Prostate gland (tissue), 2 donors: ENCODE data around the gene KDELR3. TPM values are rescaled to one million over a fixed set of nuclear protein-coding genes. Genes with fewer than 3 reads are reported as not detected.

ENCODE experiments used
- DNase-seq: peaks from one replicate; pipeline ENCODE4 v3.0.0-alpha.2; 2019; ENCODE audit warnings: low spot score
- H3K27ac ChIP-seq, 2 donors: fragments of 200-600 bp; sonication (generic); 2 replicates each; pipeline ENCODE4 v1.5.1; 2017 to 2019
- H3K27me3 ChIP-seq: fragments of 200-600 bp; sonication (generic); replicated peaks from 2 replicates; pipeline ENCODE4 v1.5.1; 2019; ENCODE audit not compliant: insufficient read depth
- H3K36me3 ChIP-seq, 2 donors: fragments of 200-600 bp; sonication (generic); 1 replicate in 1 of 2; 2 replicates in 1 of 2; pipeline versions ENCODE4 v1.5.1 to v1.8.1; 2017 to 2019
- H3K4me1 ChIP-seq: fragments of 200-600 bp; sonication (generic); replicated peaks from 2 replicates; pipeline ENCODE4 v1.5.1; 2019
- H3K4me3 ChIP-seq, 2 donors: fragments of 200-600 bp; sonication (generic); 2 replicates each; pipeline ENCODE4 v1.5.1; 2017 to 2019
- H3K9me3 ChIP-seq: fragments of 200-600 bp; sonication (generic); 2 replicates; pipeline ENCODE4 v1.5.1; 2017
- POLR2A ChIP-seq: fragments of 450-650 bp; IDR thresholded peaks from one replicate; pipeline ENCODE4 v1.6.1; 2016; ENCODE audit warnings: antibody characterized with exemption, mild to moderate bottlenecking
- POLR2AphosphoS5 ChIP-seq: sonication (generic); formaldehyde crosslinking; IDR thresholded peaks from one replicate; pipeline ENCODE4 v1.6.1; 2017; ENCODE audit warnings: antibody characterized with exemption
- WGBS: methylation state at CpG from one replicate; pipeline ENCODE4 v1.1.5; 2018; 5-methylcytosine and 5-hydroxymethylcytosine counted together
- intact Hi-C: fragments of 100-400 bp; cut with DNase I; formaldehyde crosslinking; loops from one replicate; pipeline ENCODE4 v1.14.2; 2022
- total RNA-seq, 2 donors: library from RNA; depleted of rRNA; stranded (reverse); fragments of >200 nt; gene quantifications; one replicate each; pipeline ENCODE4 v1.1.0, GENCODE V29; 2016
- TF ChIP-seq, protein P1 (sequence below), 4 experiments: fragments of 200-600 bp in 2 of 4; fragments of 450-650 bp in 2 of 4; sonication (generic) in 2 of 4; IDR thresholded peaks; 1 replicate in 3 of 4; 2 replicates in 1 of 4; pipeline ENCODE4 v1.5.1; 2016 to 2019; ENCODE audit warnings: antibody characterized with exemption in 4 of 4, mild to moderate bottlenecking in 2 of 4, moderate library complexity in 2 of 4

The KDELR3 gene
- total RNA-seq, 2 donors from 2014 or later = 13.8 to 25.4 TPM

DNA sequence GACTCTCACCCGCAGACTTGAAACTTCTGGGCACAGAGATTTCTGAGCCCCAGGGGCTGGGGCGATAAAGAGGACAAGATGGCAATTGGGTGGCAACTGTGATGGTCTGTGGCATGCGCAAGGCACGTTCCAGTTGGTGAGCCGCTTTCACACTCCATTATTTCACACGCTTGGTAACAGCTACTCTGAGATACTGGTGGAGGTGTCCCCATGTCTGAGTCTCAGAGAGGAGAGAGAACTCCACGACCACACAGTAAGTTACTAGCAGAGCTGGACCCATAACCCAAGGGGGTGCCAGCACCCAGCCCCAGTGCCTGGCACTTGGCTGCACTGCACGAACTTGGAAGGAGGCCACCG lies 6.9 kb upstream of the KDELR3 start:
- intact Hi-C loops = no loop called here
- TF ChIP-seq, protein P1, sequence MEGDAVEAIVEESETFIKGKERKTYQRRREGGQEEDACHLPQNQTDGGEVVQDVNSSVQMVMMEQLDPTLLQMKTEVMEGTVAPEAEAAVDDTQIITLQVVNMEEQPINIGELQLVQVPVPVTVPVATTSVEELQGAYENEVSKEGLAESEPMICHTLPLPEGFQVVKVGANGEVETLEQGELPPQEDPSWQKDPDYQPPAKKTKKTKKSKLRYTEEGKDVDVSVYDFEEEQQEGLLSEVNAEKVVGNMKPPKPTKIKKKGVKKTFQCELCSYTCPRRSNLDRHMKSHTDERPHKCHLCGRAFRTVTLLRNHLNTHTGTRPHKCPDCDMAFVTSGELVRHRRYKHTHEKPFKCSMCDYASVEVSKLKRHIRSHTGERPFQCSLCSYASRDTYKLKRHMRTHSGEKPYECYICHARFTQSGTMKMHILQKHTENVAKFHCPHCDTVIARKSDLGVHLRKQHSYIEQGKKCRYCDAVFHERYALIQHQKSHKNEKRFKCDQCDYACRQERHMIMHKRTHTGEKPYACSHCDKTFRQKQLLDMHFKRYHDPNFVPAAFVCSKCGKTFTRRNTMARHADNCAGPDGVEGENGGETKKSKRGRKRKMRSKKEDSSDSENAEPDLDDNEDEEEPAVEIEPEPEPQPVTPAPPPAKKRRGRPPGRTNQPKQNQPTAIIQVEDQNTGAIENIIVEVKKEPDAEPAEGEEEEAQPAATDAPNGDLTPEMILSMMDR (IDR thresholded peaks at IDR 0.05) = no peak
- TF ChIP-seq POLR2AphosphoS5 (no peak), POLR2A (no peak)
- H3K4me1 ChIP-seq = no peaks in the 10 kb centered on the region
- WGBS = 44% methylated on average over 9 of the region's 9 CpGs
- H3K4me3 ChIP-seq = no peak overlapping the region
- no peak overlapping the region for H3K27ac ChIP-seq
- H3K9me3 ChIP-seq = no peaks in the 10 kb centered on the region
- no peak for DNase-seq
- no peaks in the 10 kb centered on the region for H3K36me3 ChIP-seq
- H3K27me3 ChIP-seq = no peaks in the 10 kb centered on the region

DNA sequence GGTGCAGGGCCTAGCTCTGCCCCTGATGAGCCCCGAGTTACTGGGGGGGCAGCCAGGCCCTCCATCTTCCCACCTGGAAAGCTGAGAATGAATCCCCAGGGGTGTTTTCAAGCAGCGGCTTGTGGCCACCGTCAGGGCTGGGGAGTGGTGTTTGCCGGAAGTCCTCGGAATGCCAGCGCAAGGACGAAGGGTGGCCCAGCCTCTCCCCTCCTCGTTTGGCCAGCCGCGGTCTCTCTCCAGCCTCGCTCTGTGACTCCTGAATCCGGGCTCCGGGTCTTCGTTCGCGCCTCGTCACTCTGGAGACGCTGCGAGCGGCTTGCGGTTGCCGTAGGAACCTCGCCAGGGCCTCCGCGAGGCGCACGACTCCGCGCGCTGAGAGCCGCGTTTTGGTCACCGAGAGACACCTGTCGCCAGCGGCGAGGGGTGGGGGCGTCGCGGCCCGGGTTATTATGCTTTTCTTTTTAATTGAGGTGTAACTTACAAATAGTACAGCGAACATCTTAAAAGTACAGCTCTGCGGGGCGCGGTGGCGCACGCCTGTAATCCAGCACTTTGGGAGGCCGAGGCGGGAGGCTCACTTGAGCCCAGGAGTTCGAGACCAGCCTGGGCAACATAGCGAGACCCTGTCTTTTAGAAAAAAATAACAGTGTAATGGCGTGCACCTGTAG lies 6.3 kb upstream of the KDELR3 start:
- TF ChIP-seq POLR2AphosphoS5 = peak; percentile 80
- no peak for TF ChIP-seq POLR2A
- TF ChIP-seq, protein P1 (IDR thresholded peaks at IDR 0.05) = peak in 2 of 4 experiments; percentile 32 to 36
- Histone ChIP-seq H3K4me1 (no peaks in the 10 kb centered on the region), H3K9me3 (no peaks in the 10 kb centered on the region), H3K27me3 (no peaks in the 10 kb centered on the region), H3K36me3 (no peaks in the 10 kb centered on the region), H3K27ac (no peak overlapping the region), H3K4me3 (no peak overlapping the region)
- intact Hi-C loops = no loop called here
- peak; percentile 78 for DNase-seq
- WGBS = 15% methylated on average over 39 of the region's 51 CpGs

DNA sequence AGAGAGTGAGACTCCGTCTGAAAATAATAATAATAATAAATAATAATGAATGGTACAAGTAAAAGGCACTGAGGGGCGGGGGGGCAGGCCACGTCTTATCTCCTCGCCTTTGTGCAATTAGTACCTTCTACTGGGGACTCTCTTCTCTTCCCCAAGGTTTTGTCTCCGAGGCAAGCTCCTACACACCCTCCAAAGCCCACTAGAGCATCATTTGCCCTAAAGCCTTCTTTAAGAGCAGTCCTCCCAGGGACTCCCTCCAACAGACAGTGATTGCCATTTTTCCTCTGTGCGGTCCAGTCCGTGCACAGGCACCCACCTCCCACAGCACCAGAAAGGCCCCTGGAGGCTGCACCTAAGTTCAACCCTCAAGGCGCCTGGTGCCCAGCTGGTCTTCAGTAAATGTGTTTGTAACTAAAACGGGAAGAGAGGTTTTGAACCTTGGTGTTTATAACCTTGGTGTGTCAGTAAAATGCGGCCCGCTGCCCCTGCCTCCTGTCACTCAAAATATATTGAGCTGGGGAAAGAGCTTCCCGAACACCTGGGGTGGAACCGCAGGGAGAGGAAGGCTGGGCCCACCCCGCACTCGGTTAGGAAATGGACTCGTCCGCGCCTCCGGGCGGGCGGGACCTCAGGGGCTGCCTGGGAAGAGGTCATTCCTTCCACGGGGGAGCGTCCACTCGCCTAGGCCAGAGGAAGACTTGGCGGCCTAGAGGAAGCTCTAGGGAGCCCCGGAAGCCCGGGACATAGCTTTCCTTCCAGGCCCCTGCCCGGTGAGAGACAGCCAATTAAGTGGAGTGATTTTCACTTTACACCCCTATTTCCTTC lies 4.7 kb upstream of the KDELR3 start:
- H3K27me3 ChIP-seq = no peaks in the 10 kb centered on the region
- no peak for DNase-seq
- intact Hi-C loops = no loop called here

DNA sequence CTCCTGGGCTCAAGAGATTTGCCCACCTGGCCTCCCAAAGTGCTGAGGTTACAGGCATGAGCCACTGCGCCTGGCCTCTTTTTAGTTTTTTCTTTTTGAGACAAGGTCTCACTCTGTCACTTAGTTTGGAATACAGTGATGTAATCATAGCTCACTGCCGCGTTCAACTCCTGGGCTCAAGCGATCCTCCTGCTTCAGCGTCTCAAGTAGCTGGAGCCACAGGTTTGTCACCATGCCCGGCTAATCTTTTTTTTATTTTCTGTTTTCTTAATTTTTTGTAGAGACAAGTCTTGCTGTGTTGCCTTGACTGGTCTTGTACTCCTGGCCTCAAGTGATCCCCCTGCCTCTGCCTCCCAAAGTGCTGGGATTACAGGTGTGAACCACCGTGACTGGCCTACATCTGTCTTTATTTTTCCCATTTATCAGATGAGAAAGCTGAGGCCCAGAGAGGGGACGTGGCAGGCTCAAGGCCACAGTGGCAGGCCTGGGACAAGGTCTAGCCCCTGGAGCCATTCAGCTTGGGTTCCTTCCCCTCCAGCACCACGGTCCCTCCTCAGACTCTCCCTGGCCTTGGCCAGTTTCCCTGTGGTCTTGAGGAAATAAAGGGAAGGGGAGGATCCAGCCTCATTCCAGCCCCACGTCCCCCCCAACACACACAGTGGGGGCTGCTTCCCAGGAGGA lies 2.8 kb upstream of the KDELR3 start:
- intact Hi-C loops = no loop called here
- H3K9me3 ChIP-seq = no peaks in the 10 kb centered on the region
- H3K4me3 ChIP-seq = no peak overlapping the region
- WGBS = 76% methylated on average over 10 of the region's 10 CpGs
- no peak overlapping the region for H3K27ac ChIP-seq
- no peak for DNase-seq
- no peaks in the 10 kb centered on the region for H3K36me3 ChIP-seq
- TF ChIP-seq POLR2A (no peak), POLR2AphosphoS5 (no peak)
- TF ChIP-seq, protein P1 (IDR thresholded peaks at IDR 0.05) = no peak
- no peaks in the 10 kb centered on the region for H3K4me1 ChIP-seq
- H3K27me3 ChIP-seq = no peaks in the 10 kb centered on the region

More for the DNA sequence above, 4.7 kb upstream of the KDELR3 start:
- no peaks in the 10 kb centered on the region for H3K36me3 ChIP-seq
- H3K4me3 ChIP-seq = no peak overlapping the region
- WGBS = 62% methylated on average over 28 of the region's 28 CpGs
- no peak overlapping the region for H3K27ac ChIP-seq
- no peaks in the 10 kb centered on the region for H3K4me1 ChIP-seq
- H3K9me3 ChIP-seq = no peaks in the 10 kb centered on the region
- no peak for TF ChIP-seq POLR2A

DNA sequence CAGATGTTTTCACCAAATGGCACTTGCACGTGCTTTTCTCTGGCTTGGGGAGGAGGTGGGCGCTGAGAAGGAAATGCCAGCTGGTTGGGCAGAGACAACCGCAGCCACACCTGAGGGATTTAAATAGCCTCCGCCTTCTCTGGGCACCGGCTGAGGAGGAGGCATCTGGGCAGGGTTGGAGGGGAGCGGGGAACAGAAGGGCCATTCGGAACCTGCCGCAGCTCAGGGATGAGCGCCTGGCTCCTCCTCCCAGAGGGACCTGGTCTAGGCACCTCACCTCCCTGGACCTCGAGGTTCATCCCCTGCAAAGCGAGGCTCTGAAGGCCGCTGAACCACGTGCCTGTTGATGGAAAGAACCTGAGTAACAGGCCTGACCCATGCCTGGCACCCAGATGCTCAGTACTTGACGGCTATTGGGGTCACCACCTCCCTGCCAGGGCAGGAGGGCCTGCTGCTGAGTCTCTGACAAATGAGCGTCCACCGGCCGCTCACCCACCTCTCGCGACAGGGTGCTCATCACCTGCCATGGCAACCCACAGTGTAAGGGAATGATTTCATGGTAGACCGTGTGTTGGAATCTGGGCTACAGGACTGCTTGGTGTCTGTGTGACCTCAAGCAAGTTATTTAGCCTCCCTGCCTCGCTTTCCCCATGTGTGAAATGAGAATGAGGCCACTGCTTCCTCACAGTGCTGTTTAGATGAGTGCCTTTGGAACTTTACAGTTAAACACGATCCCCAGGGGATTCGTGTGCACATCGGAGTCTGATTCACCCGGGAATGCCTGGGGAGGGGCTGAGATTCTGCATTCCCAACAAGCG lies 2.0 kb upstream of the KDELR3 start:
- TF ChIP-seq, protein P1 (IDR thresholded peaks at IDR 0.05) = no peak
- no peak for TF ChIP-seq POLR2AphosphoS5
- no peak for TF ChIP-seq POLR2A

More for the DNA sequence above, 2.0 kb upstream of the KDELR3 start:
- no peak for DNase-seq
- no peaks in the 10 kb centered on the region for H3K4me1 ChIP-seq
- no peaks in the 10 kb centered on the region for H3K36me3 ChIP-seq
- H3K27ac ChIP-seq = no peak overlapping the region
- no peak overlapping the region for H3K4me3 ChIP-seq
- 69% methylated on average over 26 of the region's 26 CpGs for WGBS
- H3K9me3 ChIP-seq = no peaks in the 10 kb centered on the region
- intact Hi-C loops = no loop called here
- H3K27me3 ChIP-seq = no peaks in the 10 kb centered on the region
